ENCODE results near the gene KCND3. TPM values are rescaled to one million over a fixed set of nuclear protein-coding genes. Genes with fewer than 3 reads are reported as not detected.

The KCND3 gene
- polyA plus RNA-seq, 6 donors from 2014 or later, result 0.03 to 0.11 TPM; not detected in 4

- H3K4me1 Mint-ChIP-seq, result no peaks in the 10 kb centered on the region
- peaks cover 0 to 5% of the 10 kb centered on the region in 2 donors for H3K36me3 Mint-ChIP-seq
- H3K27me3 Mint-ChIP-seq, result peaks cover 32 to 54% (median 41%) of the 10 kb centered on the region in 3 donors
- H3K27ac Mint-ChIP-seq, result no peak overlapping the region
- DNase-seq (no peak), ATAC-seq (ENCODE audit: low read depth in 2 of 2) (no peak)
- H3K9me3 Mint-ChIP-seq, result peaks cover 0 to 5% (median 0%) of the 10 kb centered on the region in 7 donors
- no peak overlapping the region for H3K4me3 Mint-ChIP-seq
Observed at GRCh38 chr1:111831153-111831552, 158.3 kb downstream of the KCND3 start.

- Mint-ChIP-seq H3K27ac (no peak overlapping the region), H3K27me3 (peaks cover 49 to 53% (median 52%) of the 10 kb centered on the region in 3 donors), H3K4me1 (no peaks in the 10 kb centered on the region), H3K9me3 (peaks cover 0 to 20% (median 9%) of the 10 kb centered on the region in 7 donors), H3K4me3 (no peak overlapping the region), H3K36me3 (peaks cover 0 to 16% of the 10 kb centered on the region in 2 donors)
- ATAC-seq (ENCODE audit: low read depth in 2 of 2), result no peak
- DNase-seq, result no peak
Observed at GRCh38 chr1:111827946-111828345, 161.5 kb downstream of the KCND3 start.

- Mint-ChIP-seq H3K27ac (no peak overlapping the region), H3K27me3 (peaks cover 42 to 52% (median 50%) of the 10 kb centered on the region in 3 donors)
Observed at GRCh38 chr1:111826278-111826677, 163.2 kb downstream of the KCND3 start.

GRCh38 chr1:111825217-111825616, 164.3 kb downstream of the KCND3 start:
- Mint-ChIP-seq H3K9me3 (peaks cover 0 to 20% (median 9%) of the 10 kb centered on the region in 7 donors), H3K36me3 (peaks cover 0 to 15% of the 10 kb centered on the region in 2 donors), H3K4me3 (no peak overlapping the region), H3K27ac (peak overlapping the region in 1 of 6 donors; percentile 12), H3K4me1 (no peaks in the 10 kb centered on the region), H3K27me3 (peaks cover 42 to 49% (median 48%) of the 10 kb centered on the region in 3 donors)
- ATAC-seq (ENCODE audit: low read depth in 2 of 2), result no peak
- DNase-seq, result no peak

More at GRCh38 chr1:111826278-111826677, 163.2 kb downstream of the KCND3 start:
- H3K9me3 Mint-ChIP-seq, result peaks cover 0 to 20% (median 9%) of the 10 kb centered on the region in 7 donors
- no peak overlapping the region for H3K4me3 Mint-ChIP-seq
- DNase-seq (no peak), ATAC-seq (ENCODE audit: low read depth in 2 of 2) (no peak)
- no peaks in the 10 kb centered on the region for H3K4me1 Mint-ChIP-seq
- peaks cover 0 to 16% of the 10 kb centered on the region in 2 donors for H3K36me3 Mint-ChIP-seq

GRCh38 chr1:111822138-111822537, 167.3 kb downstream of the KCND3 start:
- Mint-ChIP-seq H3K9me3 (peaks cover 0 to 20% (median 9%) of the 10 kb centered on the region in 7 donors), H3K36me3 (peaks cover 0 to 11% of the 10 kb centered on the region in 2 donors), H3K27ac (no peak overlapping the region), H3K4me3 (no peak overlapping the region), H3K27me3 (peaks cover 23 to 52% (median 43%) of the 10 kb centered on the region in 3 donors), H3K4me1 (peaks cover 0 to 4% (median 0%) of the 10 kb centered on the region in 3 donors)
- DNase-seq (no peak), ATAC-seq (ENCODE audit: low read depth in 2 of 2) (no peak)

GRCh38 chr1:111821121-111821745, 168.2 kb downstream of the KCND3 start:
- H3K4me3 Mint-ChIP-seq, result no peak overlapping the region
- peaks cover 0 to 12% (median 0%) of the 10 kb centered on the region in 3 donors for H3K4me1 Mint-ChIP-seq
- H3K9me3 Mint-ChIP-seq, result peaks cover 0 to 20% (median 9%) of the 10 kb centered on the region in 7 donors
- ATAC-seq (ENCODE audit: low read depth in 2 of 2) (no peak), DNase-seq (no peak)
- H3K27me3 Mint-ChIP-seq, result peaks cover 18 to 55% (median 40%) of the 10 kb centered on the region in 3 donors
- H3K27ac Mint-ChIP-seq, result no peak overlapping the region
- H3K36me3 Mint-ChIP-seq, result peaks cover 0 to 11% of the 10 kb centered on the region in 2 donors

- peak overlapping the region in 1 of 6 donors; percentile 2 for H3K27ac Mint-ChIP-seq
- no peak overlapping the region for H3K4me3 Mint-ChIP-seq
- peaks cover 0 to 4% of the 10 kb centered on the region in 2 donors for H3K36me3 Mint-ChIP-seq
- peaks cover 0 to 13% (median 1%) of the 10 kb centered on the region in 7 donors for H3K9me3 Mint-ChIP-seq
- peaks cover 0 to 12% (median 0%) of the 10 kb centered on the region in 3 donors for H3K4me1 Mint-ChIP-seq
- peaks cover 18 to 52% (median 39%) of the 10 kb centered on the region in 3 donors for H3K27me3 Mint-ChIP-seq
- DNase-seq, result no peak
- ATAC-seq (ENCODE audit: low read depth in 2 of 2), result no peak
Observed at GRCh38 chr1:111819566-111820263, 169.8 kb downstream of the KCND3 start.

- DNase-seq (no peak), ATAC-seq (ENCODE audit: low read depth in 2 of 2) (no peak)
- H3K36me3 Mint-ChIP-seq, result no peaks in the 10 kb centered on the region
- peaks cover 13 to 45% (median 31%) of the 10 kb centered on the region in 3 donors for H3K27me3 Mint-ChIP-seq
- H3K9me3 Mint-ChIP-seq, result peaks cover 0 to under 1% (median 0%) of the 10 kb centered on the region in 7 donors
- peaks cover 0 to 16% (median 0%) of the 10 kb centered on the region in 3 donors for H3K4me1 Mint-ChIP-seq
- no peak overlapping the region for H3K27ac Mint-ChIP-seq
- H3K4me3 Mint-ChIP-seq, result no peak overlapping the region
Observed at GRCh38 chr1:111818546-111818945, 170.9 kb downstream of the KCND3 start.

- H3K27me3 Mint-ChIP-seq, result peaks cover 13 to 40% (median 27%) of the 10 kb centered on the region in 3 donors
- no peaks in the 10 kb centered on the region for H3K36me3 Mint-ChIP-seq
- peaks cover 0 to 16% (median 0%) of the 10 kb centered on the region in 3 donors for H3K4me1 Mint-ChIP-seq
- ATAC-seq (ENCODE audit: low read depth in 2 of 2), result no peak
- H3K27ac Mint-ChIP-seq, result no peak overlapping the region
- DNase-seq, result no peak
- no peaks in the 10 kb centered on the region for H3K9me3 Mint-ChIP-seq
- no peak overlapping the region for H3K4me3 Mint-ChIP-seq
Observed at GRCh38 chr1:111818081-111818480, 171.4 kb downstream of the KCND3 start.

GRCh38 chr1:111814642-111815041, 174.8 kb downstream of the KCND3 start:
- no peak for DNase-seq
- H3K4me1 Mint-ChIP-seq, result peaks cover 0 to 46% (median 13%) of the 10 kb centered on the region in 3 donors
- no peaks in the 10 kb centered on the region for H3K9me3 Mint-ChIP-seq
- H3K36me3 Mint-ChIP-seq, result no peaks in the 10 kb centered on the region
- ATAC-seq (ENCODE audit: low read depth in 2 of 2), result no peak
- peaks cover 0 to 39% (median 14%) of the 10 kb centered on the region in 3 donors for H3K27me3 Mint-ChIP-seq
- no peak overlapping the region for H3K4me3 Mint-ChIP-seq
- no peak overlapping the region for H3K27ac Mint-ChIP-seq

- no peak for DNase-seq
- H3K27me3 Mint-ChIP-seq, result peaks cover 0 to 37% (median 14%) of the 10 kb centered on the region in 3 donors
- no peak overlapping the region for H3K4me3 Mint-ChIP-seq
- ATAC-seq (ENCODE audit: low read depth in 2 of 2), result no peak
- H3K27ac Mint-ChIP-seq, result no peak overlapping the region
- H3K36me3 Mint-ChIP-seq, result no peaks in the 10 kb centered on the region
- H3K4me1 Mint-ChIP-seq, result peaks cover under 1 to 50% (median 13%) of the 10 kb centered on the region in 3 donors
- H3K9me3 Mint-ChIP-seq, result no peaks in the 10 kb centered on the region
Observed at GRCh38 chr1:111814305-111814628, 175.2 kb downstream of the KCND3 start.

- H3K27me3 Mint-ChIP-seq, result peaks cover 0 to 34% (median 14%) of the 10 kb centered on the region in 3 donors
- DNase-seq (no peak), ATAC-seq (ENCODE audit: low read depth in 2 of 2) (no peak)
- H3K4me3 Mint-ChIP-seq, result no peak overlapping the region
- H3K4me1 Mint-ChIP-seq, result peaks cover 6 to 52% (median 18%) of the 10 kb centered on the region in 3 donors
- H3K36me3 Mint-ChIP-seq, result no peaks in the 10 kb centered on the region
- H3K9me3 Mint-ChIP-seq, result peaks cover 0 to 3% (median 0%) of the 10 kb centered on the region in 7 donors
- peak overlapping the region in 1 of 6 donors; percentile 30 for H3K27ac Mint-ChIP-seq
Observed at GRCh38 chr1:111813440-111814304, 175.8 kb downstream of the KCND3 start.

GRCh38 chr1:111812306-111812705, 177.2 kb downstream of the KCND3 start:
- Mint-ChIP-seq H3K9me3 (peaks cover 0 to 3% (median 0%) of the 10 kb centered on the region in 7 donors), H3K27me3 (peaks cover 0 to 29% (median 7%) of the 10 kb centered on the region in 3 donors), H3K4me1 (peaks cover 14 to 66% (median 22%) of the 10 kb centered on the region in 3 donors), H3K4me3 (peak overlapping the region in 1 of 8 donors; percentile 44), H3K27ac (no peak overlapping the region), H3K36me3 (no peaks in the 10 kb centered on the region)
- ATAC-seq (ENCODE audit: low read depth in 2 of 2) (no peak), DNase-seq (no peak)

Measured in naive B cell (primary cell).